Renal pelvis (tissue), 4 donors: ENCODE results near the gene PIK3R4. TPM values are rescaled to one million over a fixed set of nuclear protein-coding genes. Genes with fewer than 3 reads are reported as not detected.

Experiments used
- DNase-seq: peaks from one replicate; pipeline ENCODE4 v3.0.0-alpha.2; 2013
- polyA plus RNA-seq, 3 donors: library from polyadenylated mRNA; unstranded; fragments of 120-200 nt; gene quantifications; one replicate each; pipeline ENCODE4 v1.2.1, GENCODE V29; 2013; ENCODE audit not compliant: insufficient read length in 3 of 3

PIK3R4 gene
- polyA plus RNA-seq, 3 donors, result 41.5 to 46.8 (median 46.7) TPM

GRCh38 chr3:130755666-130756065, 9.0 kb upstream of the PIK3R4 start:
- DNase-seq, result no peak

GRCh38 chr3:130748981-130749380, 2.4 kb upstream of the PIK3R4 start:
- no peak for DNase-seq

GRCh38 chr3:130748467-130748861, 1.8 kb upstream of the PIK3R4 start:
- no peak for DNase-seq

- no peak for DNase-seq
These were observed 3.3 kb downstream of the PIK3R4 start for GRCh38 chr3:130743354-130743753.

- DNase-seq, result no peak
These were observed 4.6 kb downstream of the PIK3R4 start for GRCh38 chr3:130741946-130742610.

GRCh38 chr3:130739848-130740247, 6.8 kb downstream of the PIK3R4 start:
- DNase-seq, result no peak

GRCh38 chr3:130738241-130738640, 8.4 kb downstream of the PIK3R4 start:
- no peak for DNase-seq

- DNase-seq, result no peak
These were observed 9.0 kb downstream of the PIK3R4 start for GRCh38 chr3:130737622-130738021.

GRCh38 chr3:130733236-130733875, 13.3 kb downstream of the PIK3R4 start:
- no peak for DNase-seq

- DNase-seq, result no peak
These were observed 14.1 kb downstream of the PIK3R4 start for GRCh38 chr3:130732501-130732900.

GRCh38 chr3:130731817-130732216, 14.8 kb downstream of the PIK3R4 start:
- no peak for DNase-seq

- no peak for DNase-seq
These were observed 17.5 kb downstream of the PIK3R4 start for GRCh38 chr3:130729154-130729553.

GRCh38 chr3:130728037-130728436, 18.6 kb downstream of the PIK3R4 start:
- no peak for DNase-seq

- DNase-seq, result no peak
These were observed 20.9 kb downstream of the PIK3R4 start for GRCh38 chr3:130725746-130726145.

GRCh38 chr3:130715616-130716015, 31.0 kb downstream of the PIK3R4 start:
- DNase-seq, result no peak

GRCh38 chr3:130712718-130713423, 33.8 kb downstream of the PIK3R4 start:
- no peak for DNase-seq

GRCh38 chr3:130711565-130712324, 34.9 kb downstream of the PIK3R4 start:
- DNase-seq, result no peak

- no peak for DNase-seq
These were observed 37.0 kb downstream of the PIK3R4 start for GRCh38 chr3:130709671-130710070.

GRCh38 chr3:130707902-130708601, 38.6 kb downstream of the PIK3R4 start:
- no peak for DNase-seq

GRCh38 chr3:130705501-130705900, 41.1 kb downstream of the PIK3R4 start:
- no peak for DNase-seq

GRCh38 chr3:130702985-130703384, 43.6 kb downstream of the PIK3R4 start:
- no peak for DNase-seq

GRCh38 chr3:130700541-130700940, 46.1 kb downstream of the PIK3R4 start:
- DNase-seq, result no peak
